NCI-H2196 treated with DMSO at 0.1 percent for 48 hours (cell line): Measurements from ENCODE around the gene OVOL1.

ENCODE experiments used
- DNase-seq: peaks from one replicate; lab custom pipeline; 2025; ENCODE audit not compliant: unreplicated experiment; lab: John Stamatoyannopoulos, UW

OVOL1 gene

DNA sequence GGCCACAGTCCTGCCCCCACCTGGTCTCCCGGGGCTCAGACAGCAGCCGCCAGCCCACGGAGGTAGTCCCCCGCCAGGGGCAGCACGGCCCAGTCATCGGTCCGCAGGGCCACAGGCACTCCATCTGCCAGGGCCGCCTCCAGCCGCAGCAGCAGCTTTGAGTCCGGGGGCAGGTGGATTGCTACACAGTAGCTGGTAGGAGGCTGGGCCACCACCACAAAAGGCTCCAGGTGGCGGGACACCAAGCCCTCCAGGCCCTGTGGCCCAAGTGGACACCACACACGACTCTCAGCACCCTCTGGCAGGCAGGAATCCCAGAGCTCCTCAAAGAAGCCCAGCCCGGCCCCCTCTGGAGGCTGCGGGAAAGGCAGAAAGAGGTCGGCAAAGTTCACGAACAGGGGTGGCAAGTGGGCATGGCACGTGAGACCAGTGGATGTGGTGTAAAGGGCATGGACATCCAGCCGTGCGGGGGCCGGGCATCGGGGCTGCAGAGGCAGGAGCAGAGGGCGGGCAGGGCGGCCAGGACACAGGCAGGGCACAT is 9.0 kb upstream of the OVOL1 start:
- DNase-seq = no peak

DNA sequence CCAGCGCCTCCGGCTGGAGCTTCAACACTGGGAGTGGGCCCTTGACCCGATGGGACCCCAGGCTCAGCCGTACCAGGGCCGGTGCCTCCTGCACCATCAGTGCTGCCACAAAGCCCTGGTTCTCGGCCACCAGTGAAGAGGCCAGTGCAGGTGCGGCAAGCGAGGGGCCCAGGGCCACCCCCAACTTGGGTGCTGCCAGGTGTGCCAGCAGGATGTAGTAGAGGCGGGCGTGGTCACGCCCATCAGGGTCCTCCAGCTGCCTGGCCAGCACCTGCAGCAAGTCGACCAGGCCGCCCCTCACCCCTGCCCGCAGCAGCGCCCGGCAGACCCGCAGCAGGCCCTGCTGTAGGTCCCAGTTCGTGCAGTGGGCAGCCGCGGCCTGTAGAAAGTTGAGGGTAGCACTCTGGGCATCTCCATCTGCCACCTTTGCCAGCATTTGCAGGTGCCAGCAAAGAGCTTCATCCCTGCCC is 8.4 kb upstream of the OVOL1 start:
- no peak for DNase-seq

DNA sequence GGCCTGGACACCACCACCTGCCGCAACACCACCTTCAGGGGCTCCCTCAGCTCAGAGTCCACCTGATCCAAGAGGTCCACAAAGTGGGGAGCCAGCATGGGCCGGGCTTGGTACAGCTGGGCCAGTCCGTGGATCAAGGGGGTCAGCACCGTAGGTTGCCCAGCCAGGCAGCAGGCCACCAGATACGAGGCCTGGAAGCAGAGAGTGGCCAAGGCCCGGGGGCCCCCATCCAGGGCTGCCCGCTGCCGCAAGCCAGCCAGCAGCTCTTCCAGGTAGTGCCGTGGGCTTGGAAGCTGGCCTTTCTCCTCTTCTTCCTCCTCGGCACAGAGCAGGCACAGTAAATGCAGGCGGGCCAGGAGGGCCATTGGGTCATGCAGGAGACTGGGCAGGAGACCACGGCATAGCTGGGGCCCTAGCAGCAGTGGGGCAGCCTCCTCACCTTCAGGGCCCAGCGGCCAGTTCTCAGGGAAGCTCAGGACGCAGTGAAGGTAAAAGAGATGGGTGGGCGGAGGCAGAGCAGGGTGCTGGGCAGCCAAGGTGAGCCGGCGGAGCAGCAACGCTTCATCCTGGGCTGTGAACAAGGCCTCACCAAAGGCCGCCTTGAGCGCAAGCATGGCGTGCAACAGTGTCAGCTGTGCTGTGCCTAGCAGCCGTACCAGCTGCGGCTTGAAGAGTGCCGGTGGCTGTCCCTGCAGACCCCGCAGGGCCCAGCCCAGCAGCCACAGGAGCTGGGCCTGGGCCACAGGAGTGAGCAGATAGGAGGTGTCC is 7.8 kb upstream of the OVOL1 start:
- no peak for DNase-seq

DNA sequence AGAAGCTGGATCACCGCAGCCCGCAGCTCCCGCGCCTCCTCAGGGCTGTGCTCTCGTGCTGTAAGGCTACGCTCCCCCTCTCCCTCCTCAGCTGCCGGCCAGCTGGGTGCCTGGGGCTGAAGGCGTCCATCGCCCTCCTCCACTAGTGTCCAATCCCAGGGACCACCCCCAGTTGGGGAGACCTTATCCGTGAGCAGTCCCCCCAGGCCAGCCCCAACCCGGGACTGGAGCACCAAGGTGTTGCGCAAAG is 7.3 kb upstream of the OVOL1 start:
- DNase-seq = no peak

DNA sequence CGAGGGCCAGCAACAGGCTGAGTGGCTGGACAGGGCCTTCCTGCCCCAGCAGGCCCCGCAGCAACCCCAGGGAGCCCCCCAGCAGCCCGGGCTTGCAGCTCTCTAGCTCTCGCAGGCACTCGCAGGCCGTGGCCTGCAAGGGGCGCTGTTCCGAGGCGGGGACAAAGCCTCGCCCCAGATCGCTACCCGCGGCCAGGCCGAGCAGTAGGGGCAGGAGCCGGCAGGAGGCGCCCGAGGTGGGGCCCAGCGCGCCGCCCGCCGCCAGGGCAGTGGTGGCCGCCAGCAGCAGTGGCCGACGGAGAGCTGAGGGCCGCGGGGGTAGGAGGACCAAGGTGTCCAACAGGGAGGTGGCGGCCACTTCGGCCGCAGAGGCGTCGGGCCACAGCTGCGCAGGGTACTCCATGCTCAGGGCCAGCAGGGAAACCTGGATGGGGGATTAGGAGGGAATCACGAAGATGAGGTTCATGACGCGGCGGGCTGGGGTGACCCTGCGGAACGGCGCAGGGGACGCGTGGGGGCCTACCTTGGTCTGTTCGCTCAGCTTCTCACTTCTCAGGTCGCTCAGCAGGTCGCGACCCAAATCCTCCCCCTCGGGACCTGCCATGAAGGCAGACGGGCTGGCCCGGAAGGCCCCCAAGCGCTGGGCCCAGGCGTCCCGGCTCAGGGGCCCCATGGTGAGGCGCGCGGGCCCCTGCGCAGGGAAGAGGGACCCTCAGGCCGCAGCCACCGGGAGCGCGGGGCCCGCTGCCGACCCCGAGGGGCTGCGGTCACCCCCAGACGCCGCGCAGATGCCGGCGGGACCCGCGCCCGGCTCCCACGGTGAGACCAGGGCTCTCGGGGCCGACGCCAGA is 6.7 kb upstream of the OVOL1 start:
- DNase-seq = peak; percentile 62

DNA sequence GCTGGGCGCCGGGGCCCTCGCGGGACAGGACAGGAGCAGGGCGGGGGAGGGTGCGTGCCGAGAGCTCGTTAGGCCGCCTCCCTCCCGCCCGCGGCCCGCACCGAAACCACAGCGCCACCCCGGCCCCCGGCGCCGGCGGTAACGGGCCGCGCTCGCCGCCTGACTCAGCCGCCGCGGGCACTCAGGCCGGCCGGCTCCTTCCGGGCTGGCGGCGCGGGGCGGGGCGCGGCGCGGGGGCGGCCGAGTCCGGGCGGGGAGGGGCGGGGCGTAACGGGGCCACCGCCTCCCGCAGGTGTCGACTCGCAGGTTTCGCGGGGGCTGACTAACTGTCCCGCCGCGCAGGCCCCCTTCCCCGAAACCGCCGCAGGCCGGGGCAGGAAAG is 6.1 kb upstream of the OVOL1 start, which contains the start of gene AP5B1:
AP5B1 (minus strand) TSS at position 207 of the 382 bp plus-strand sequence. CDS start 385 bp downstream, outside the sequence.
- DNase-seq = peak; percentile 24

DNA sequence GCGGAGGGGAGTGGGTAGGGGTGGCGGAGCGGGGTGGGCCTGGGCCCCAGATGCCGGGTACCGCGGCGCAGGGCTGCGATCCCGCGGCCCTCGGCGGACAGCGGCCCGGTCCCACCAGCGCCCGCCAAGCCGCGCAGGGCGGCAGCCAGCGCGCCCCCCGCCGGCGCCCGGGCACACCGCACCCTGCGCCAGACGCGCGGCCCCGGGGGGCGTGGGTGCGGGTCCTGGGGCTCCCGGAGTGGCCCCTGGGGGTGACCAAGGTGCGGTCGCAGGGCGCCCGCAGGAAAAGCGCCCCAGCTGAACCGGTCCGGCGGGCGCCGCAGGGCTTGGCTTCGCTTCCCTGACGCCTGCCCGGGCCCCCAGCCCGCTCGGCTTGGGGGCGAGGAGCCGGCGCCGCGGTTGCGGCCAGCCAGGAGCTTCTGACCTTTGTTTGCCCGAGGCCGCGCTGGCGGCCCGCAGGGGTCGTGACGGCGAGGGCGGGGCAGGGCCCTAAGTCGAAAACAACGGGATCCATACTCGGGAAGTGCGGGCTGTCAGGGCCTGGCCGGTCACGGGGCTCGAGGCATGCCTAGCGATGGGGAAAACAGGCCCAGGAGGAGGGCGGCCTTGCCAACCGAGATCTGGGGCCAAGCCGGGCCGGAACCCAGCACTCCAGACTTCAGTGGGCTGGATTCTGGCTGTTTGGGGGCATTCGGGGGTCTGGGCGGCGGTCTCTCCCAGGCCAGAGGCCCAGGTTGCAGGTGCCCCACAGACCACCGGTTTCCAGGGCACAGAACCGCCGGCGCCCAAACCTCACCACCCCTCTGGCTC is 5.5 kb upstream of the OVOL1 start:
- DNase-seq = no peak

DNA sequence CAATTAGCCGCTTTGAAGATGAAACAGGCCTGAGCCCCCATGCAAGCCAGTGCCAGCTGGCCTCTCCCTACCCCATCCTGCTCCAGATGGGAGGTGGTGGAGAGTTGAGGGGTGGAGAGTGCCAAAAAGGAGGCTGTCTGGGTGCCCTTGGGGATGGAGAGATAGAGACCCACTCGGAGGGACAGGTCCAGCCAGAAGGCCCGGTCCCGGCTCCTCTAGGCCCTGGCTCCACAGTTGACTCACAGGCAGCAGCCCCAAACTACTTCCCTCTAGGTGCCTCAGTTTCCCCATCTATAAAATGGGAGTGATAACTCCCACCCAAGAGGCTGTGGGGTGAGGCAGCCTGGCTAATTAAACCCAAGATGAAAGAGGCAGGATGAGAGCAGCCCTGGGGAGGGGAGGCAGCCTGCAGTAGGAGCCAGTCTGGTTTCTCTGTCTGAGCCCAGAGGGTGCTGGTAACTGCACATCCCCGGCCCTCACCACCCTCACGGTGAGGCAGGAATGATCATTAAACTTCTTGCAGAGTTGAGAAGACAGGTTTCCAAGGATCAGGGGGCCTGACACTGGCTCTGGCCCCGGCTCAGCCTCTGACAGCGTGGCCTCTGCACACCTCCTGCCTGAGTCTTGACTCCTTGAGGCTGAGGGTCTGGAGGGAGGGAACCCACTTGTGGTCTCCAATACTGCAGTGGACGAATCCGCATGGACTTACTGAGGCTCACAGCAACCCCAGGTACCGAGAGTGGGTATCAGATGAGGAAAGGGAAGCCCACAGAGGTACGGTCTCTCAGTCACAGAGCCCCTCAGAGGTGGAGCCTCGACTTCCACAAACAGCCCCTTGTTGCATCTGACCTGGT is 4.7 kb upstream of the OVOL1 start:
- no peak for DNase-seq

DNA sequence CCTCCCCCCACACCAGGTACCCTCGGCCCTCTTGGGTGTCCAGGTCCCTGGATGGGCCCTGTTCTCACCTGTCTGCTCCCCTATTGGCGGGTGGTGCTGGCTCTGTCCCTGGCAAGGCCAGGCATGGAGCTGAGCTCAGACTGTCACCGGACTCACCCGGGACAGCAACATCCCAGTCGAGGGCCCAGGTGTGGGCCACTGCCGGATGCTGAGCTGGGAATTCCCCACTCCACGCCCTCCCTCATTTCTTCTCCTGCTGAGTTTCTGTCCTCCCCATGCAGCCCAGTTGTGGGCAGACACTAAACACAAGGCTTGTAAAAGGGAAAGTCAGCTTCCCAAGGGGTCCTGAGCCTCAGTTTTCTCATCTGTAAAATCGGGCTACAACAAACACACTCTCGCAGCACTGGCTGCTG is 4.0 kb upstream of the OVOL1 start:
- DNase-seq = no peak

DNA sequence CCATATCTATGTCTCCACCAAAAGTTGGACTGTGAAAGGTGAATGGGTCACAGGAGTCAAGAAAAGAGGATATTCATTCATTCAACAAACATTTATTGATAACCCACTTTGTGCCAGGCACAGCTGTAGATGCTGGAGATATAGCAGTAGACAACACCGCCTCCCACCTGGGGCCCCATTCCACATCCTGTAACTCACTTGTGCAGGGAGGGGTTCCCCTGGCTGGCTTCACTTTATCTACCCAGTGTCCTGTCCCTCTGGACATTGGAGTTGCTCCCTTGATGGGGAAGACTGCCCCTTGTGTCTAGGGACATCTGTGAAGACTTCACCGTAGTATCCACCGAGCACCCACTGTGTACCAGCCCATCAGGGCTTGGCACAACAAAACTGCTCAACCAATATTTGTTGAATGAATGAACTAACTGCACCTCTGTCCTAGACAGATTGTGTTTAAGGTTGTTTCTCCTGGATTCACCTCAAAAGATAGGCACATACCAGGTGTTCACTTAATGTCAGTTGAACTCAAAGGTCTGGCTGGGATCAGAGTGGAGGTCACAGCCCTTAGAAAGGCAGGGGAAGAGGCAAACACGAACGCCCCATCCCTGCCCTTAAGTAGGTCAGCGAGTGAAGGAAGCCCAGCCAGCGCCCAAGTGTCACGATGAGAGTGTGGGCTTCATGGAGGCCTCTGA is 1.4 kb upstream of the OVOL1 start:
- DNase-seq = no peak

DNA sequence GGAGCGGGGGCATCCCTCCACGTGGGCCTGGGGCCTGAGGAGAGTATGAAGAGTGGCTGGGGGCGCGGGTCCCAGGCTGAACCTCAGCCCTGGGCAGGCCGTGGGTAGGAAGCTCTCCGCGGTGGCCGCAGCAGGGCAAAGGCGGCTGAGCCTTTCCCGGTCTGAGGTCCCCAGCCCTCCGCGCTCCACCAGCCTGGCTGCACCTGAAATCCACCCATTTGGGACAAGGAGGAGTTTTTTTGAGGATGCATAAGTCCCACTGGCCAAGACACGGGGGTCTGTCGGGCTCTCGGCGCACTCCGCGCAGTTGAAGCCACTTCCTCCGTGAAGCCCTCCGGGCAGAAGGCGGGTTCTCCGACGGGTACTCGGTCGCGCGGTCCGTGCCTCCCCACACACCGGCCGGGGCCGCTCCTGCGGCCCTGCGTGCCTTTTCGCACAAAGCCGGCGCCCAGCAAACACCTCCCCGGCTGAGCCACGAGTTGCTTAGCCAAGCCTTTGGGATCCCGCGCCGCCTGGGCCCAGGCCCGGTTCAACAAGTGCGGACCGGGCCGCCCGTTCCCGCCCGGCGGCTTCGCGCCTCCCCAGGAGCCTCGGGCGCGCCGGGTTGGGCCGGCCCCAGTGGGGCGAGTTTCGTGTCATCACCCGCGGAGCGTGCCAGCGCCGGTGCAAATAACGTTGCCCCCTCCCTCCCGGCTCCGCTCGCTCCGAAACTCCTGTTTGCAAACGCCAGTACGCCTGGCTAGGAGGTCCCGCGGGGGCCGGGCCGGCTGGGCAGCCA is 666 bp upstream of the OVOL1 start:
- DNase-seq = no peak

DNA sequence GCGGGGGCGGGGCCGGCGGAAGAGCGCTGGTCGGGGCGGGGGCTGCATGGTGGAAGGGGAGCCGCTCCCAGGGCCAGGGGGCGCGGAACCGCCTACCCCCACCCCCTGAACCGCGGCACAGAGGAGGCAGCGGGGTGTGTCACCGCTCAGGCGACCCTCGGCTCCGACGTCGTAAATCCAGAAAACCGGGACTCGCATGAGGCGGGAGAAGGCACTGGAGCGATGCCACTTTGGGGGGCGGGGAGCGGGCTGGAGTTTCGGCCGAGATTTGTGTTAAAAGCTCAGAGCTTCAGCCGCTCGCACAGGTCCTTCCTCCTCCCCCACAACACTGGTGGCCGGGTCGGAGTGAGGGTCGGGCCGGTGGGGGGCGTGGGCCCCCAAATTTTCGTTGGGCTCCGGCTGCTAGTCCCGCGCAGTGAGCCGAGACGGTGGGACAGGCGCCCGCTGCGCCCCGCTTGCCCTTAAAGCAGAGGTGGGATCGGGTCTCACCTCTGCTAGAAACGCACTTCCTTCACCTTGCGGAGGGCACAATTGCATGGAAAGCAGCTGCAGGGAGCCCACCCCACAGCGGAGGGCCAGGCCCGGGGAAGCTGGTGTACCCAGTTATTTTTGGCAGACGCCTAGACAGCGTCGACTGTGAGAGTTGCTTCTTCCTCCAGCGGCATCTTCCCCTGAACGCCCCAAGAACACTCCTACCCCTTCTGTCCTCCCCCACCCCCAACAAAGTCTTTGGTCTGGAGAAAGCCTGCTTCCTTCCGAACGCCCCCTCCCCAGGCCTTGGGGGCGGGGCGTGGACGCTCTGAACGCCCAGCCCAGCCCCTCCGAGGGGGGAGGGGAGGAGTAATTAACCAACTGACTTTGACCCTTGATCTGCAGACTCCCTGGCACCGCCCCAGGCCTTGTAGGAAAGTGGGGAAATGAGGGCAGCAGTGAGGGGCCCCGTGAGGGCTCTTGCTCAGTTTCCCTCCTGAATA is 1.1 kb downstream of the OVOL1 start:
- DNase-seq = no peak

DNA sequence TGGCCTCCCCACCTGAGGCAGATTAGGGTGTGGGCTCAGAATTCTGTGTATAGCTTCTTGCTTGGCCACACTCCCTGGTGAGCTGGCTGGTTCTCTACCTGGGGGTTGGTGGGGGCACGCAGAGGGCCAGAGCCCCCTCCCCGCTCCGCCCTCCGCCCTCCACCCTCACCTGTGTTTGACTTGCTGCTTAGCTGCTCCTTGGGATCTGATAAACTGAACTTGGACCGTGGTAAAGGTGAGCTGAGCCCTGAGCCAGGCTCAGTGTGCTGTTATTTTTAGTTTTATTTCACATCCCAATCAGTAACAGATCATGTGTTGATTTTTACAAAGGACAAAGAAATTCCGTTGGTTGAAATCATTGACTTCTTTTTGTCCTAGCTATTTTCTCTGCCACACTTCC is 2.0 kb downstream of the OVOL1 start:
- no peak for DNase-seq

DNA sequence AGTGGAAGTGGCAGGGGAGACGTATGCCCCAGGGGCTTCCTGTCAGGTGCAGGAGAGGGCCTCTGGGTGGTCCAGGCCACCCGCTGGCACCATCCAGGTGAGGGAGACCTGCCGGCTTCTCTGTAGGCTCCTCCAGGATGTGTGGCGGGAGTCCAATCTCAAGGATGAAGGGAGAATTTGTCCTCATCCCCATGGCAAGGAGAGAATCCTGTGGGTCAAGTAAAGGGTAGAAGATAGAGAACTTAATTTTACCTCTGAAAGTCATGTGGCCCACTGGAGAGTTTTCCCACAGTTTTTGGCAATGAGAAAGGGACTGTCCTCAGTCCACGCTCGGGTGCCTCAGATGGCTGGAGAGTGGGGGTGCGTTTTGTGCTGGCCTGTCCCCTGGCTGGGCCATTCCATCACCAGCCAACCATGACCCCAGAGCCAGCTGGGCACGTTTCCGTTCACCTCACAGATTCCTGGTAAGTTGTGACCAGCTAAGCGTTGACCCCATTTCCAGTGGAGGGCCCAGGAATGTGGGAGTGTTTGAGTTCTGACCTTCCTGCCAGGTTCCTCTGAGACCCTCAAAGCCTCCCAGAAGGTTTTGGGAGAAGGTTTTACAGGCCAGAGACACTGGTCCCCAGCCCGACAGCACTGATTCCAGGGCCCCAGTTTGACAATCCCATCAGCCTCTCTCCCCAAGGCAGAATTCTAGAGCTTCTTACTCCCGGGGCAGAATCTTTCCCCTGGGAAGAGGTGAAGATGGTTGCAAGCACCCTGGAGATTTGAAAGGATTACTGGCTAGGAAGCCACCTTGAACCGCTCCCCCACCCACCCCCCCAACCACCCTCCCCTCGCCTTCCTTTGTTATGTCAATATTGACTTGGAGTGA is 2.6 kb downstream of the OVOL1 start:
- no peak for DNase-seq

DNA sequence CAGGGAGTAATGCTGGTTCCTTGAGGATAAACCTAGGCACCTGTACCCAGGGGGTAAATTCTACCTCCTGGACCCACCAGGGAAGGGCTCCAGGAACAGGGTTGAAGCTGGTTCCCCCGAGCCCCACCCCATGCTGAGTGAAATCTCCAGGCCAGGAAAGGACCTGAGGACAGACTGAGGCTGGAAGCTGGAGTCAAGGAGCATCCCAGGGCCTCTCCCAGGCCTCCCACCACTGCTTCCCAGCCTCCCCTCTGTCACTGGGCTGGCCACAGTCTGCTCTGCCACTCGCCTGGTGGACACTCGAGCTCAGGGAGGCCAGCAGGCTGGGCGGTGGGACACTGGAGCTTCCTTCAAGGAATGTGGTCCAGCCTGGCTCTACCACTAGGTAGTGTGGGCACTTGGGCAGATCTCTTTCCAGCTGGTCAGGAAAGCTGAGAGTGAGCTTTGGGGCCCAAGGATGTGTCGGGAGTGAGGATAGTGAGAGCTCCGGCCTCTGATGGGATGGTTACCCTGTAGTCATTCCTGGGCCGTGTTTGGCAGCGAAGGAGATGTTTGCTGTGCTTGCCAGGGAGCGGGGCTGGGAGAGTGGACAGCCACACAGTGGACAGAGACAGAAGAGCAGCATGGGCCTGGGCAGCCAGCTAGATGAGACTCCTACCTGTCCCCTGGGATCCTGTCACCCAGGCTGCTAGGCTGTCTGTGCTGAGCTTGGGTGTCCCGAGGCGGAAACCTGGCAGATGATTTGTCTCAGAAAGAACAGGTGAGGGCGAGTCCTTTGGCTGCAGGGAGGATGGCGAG is 3.4 kb downstream of the OVOL1 start:
- no peak for DNase-seq
